ENCODE data around the gene IFNL4.
"Not testable (repeated sequence)": the region's sequence is repeated elsewhere in the genome, so short reads cannot be mapped to it uniquely, and the experiment has no call there.

The IFNL4 gene

DNA sequence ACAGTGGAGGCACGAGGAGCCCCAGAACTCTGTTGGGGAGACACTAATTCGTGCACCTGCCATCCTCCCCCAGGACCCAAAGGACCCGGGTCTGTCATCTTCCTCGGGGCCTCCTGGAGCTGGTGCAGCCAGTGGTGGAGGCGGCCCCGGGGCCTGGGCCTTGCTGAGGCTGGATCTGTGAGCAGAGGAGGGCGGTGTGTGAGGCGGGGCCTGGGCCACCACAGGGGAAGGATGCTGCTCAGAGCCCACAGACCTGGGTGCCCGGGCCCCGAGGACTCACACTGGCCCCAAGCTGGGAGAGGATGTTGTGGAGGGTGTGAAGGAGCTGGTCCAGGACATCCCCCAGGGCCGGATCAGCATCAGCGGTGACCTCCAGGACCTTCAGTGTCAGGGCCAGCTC lies 12.1 kb downstream of the IFNL4 start:
- TF ChIP-seq, protein P1, sequence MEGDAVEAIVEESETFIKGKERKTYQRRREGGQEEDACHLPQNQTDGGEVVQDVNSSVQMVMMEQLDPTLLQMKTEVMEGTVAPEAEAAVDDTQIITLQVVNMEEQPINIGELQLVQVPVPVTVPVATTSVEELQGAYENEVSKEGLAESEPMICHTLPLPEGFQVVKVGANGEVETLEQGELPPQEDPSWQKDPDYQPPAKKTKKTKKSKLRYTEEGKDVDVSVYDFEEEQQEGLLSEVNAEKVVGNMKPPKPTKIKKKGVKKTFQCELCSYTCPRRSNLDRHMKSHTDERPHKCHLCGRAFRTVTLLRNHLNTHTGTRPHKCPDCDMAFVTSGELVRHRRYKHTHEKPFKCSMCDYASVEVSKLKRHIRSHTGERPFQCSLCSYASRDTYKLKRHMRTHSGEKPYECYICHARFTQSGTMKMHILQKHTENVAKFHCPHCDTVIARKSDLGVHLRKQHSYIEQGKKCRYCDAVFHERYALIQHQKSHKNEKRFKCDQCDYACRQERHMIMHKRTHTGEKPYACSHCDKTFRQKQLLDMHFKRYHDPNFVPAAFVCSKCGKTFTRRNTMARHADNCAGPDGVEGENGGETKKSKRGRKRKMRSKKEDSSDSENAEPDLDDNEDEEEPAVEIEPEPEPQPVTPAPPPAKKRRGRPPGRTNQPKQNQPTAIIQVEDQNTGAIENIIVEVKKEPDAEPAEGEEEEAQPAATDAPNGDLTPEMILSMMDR (IDR thresholded peaks at IDR 0.05; ENCODE audit: low read length, missing control alignments), result no peak
- no peak overlapping the region for H3K4me3 ChIP-seq (replicated peaks; ENCODE audit: low read depth, low read length)
- no peak for DNase-seq (ENCODE audit: low read depth)

GRCh38 chr19:39232708-39233107 lies 15.9 kb downstream of the IFNL4 start:
- H3K4me3 ChIP-seq (replicated peaks; ENCODE audit: low read depth, low read length), result no peak overlapping the region
- TF ChIP-seq, protein P1 (IDR thresholded peaks at IDR 0.05; ENCODE audit: low read length, missing control alignments), result no peak
- DNase-seq (ENCODE audit: low read depth), result no peak

DNA sequence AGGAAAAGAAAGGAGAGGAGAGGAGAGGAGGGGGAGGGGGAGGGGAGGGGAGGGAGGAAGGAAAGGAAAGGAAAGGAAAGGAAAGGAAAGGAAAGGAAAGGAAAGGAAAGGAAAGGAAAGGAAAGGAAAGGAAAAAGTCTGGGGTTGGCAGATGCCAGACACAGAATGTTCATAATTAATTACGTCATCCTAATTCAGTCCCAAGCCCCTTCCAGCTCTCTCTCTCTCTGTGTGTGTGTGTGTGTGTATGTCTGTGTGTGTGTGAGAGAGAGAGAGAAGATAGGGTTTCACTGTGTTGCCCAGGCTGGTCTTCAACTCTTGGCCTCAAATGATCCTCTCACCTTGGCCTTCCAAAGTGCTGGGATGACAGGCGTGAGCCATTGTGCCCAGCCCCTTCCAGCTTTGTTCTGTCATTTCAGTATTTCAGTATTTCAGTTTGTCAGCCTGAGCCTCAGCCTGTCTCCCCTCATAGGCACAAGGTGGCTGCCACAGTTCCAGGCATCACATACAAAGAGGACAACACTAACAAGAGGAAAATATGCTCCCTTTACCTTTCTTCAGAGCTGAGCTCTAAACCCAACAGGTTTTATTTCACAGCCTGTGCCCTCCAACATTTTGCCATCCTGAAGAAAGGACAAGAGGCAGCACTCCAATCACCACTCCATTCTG lies 18.4 kb downstream of the IFNL4 start:
- DNase-seq (ENCODE audit: low read depth), result no peak
- H3K4me3 ChIP-seq (replicated peaks; ENCODE audit: low read depth, low read length), result no peak overlapping the region
- TF ChIP-seq, protein P1 (IDR thresholded peaks at IDR 0.05; ENCODE audit: low read length, missing control alignments), result no peak

GRCh38 chr19:39224910-39225309 lies 23.7 kb downstream of the IFNL4 start:
- no peak for DNase-seq (ENCODE audit: low read depth)
- TF ChIP-seq, protein P1 (IDR thresholded peaks at IDR 0.05; ENCODE audit: low read length, missing control alignments), result no peak
- no peak overlapping the region for H3K4me3 ChIP-seq (replicated peaks; ENCODE audit: low read depth, low read length)

DNA sequence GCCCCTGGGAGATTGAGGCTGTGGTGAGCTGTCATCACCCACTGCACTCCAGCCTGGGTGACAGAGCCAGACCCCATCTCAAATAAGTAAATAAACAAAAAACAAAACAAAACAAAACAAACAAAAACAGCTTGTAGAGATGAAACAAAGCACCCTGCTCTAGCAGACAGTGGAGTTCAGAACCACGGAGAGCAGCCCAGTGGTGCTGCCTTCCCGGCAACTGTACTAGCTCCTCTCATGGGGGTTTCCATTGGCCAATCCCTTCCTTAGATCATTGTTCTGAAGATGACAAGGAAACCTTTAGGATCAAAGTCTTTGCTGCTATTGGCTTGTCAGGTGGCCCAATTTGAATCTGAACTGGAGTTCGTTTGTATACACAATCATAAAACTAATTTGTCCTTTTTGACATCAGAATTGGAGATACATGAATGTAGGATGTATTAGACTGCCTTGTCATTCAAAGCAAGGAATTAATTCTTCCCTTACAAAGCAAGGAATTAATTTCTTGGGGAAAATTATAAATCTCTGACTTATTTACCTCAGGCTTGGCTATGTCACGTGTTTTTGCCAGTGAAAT lies 24.9 kb downstream of the IFNL4 start:
- TF ChIP-seq, protein P1 (IDR thresholded peaks at IDR 0.05; ENCODE audit: low read length, missing control alignments), result no peak

GRCh38 chr19:39219108-39219507 lies 29.5 kb downstream of the IFNL4 start:
- not testable (repeated sequence) for DNase-seq (ENCODE audit: low read depth); H3K4me3 ChIP-seq (replicated peaks; ENCODE audit: low read depth, low read length)

More for the DNA sequence above, 24.9 kb downstream of the IFNL4 start:
- peak; percentile 51 for DNase-seq (ENCODE audit: low read depth)
- no peak overlapping the region for H3K4me3 ChIP-seq (replicated peaks; ENCODE audit: low read depth, low read length)

DNA sequence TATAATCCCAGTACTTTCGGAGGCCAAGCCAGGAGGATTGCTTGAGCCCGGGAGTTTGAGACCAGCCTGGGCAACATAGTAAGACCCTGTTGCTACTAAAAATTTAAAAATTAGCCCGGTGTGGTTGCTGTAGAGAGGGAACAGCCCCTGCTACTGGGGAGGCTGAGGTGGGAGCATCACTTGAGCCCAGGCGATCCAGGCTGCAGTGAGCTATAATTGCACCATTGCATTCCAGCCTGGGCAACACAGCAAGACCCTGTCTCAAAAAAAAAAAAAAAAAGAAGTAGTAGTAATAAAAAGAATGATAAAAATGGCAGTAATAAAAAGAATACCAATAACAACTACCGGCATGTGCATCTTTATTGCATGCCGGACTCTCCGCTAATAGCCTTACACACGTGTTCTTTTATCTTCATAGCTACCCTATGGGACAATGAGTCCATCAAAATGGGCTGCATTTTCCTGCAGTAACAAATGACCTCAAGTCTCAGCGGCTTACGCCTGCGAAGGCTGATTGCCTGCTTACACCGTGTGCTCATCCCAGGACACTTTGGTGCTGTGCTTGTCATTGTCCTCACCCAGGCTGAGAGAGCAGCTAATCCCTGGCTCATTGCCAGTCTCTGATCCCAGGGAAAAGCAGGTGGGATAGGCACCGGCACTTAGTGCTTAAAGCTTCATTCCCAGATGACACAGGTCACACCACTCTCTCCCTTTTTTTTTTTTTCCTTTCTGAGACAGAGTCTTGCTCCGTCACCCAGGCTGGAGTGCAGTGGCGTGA lies 30.2 kb downstream of the IFNL4 start:
- TF ChIP-seq, protein P1 (IDR thresholded peaks at IDR 0.05; ENCODE audit: low read length, missing control alignments), result no peak
- DNase-seq (ENCODE audit: low read depth), result no peak
- no peak overlapping the region for H3K4me3 ChIP-seq (replicated peaks; ENCODE audit: low read depth, low read length)

All from fibroblast of pulmonary artery (primary cell).